T follicular helper cell (primary cell): ENCODE results near the gene FEM1B.

ENCODE experiments used
- DNase-seq: peaks from one replicate; pipeline ENCODE4 v3.0.0-alpha.2; 2020; ENCODE audit warnings: low read depth

The FEM1B gene

GRCh38 chr15:68326711-68327354 is 49.3 kb downstream of the FEM1B start:
- no peak for DNase-seq

- DNase-seq: no peak
Observed at GRCh38 chr15:68328443-68328842, 50.9 kb downstream of the FEM1B start.

DNA sequence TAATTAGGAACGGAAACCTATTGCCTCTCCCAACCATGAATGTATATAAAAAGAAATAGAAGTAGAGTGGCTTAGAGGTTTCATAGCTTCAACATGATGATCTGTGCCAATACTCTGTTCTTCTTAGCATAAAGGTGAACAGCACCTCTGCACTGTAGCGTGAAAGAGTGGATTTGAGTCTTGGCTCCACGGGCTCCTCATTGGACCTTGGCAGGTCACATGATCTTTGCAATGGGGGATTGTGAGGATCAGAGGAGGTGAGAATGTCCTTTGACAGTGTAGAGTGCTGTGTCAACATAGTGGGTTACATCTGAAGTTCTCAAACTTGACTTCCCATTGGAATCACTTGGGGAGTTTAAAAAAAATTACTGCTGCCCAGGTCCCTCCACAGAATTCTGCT is 51.4 kb downstream of the FEM1B start:
- DNase-seq: no peak

DNA sequence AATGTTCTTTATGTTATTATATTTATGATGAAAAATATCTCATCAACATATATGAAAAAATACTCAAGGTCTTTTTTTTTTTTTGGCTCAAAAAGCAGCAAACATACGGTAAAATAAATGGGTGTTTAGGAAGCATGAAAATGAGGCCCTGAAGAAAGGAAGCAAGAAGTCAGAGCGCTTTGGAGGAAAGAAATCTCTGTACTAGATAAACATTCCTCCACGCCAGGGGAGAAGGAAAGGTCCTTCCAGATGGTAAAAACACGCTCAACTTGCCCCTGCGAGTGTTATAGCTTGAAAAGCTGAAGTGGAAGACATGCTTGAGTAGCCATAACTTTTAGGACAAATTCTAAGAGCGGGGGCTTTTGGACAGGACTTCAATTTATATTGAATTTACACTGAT is 52.9 kb downstream of the FEM1B start:
- DNase-seq: no peak

GRCh38 chr15:68330901-68331300 is 53.4 kb downstream of the FEM1B start:
- DNase-seq: no peak

- DNase-seq: no peak
Observed at GRCh38 chr15:68332266-68332665, 54.7 kb downstream of the FEM1B start.

- no peak for DNase-seq
Observed at GRCh38 chr15:68333775-68334470, 56.4 kb downstream of the FEM1B start.

GRCh38 chr15:68334661-68335124 is 57.1 kb downstream of the FEM1B start:
- no peak for DNase-seq

GRCh38 chr15:68335251-68335650 is 57.7 kb downstream of the FEM1B start:
- no peak for DNase-seq

GRCh38 chr15:68335655-68336054 is 58.1 kb downstream of the FEM1B start:
- DNase-seq: no peak

DNA sequence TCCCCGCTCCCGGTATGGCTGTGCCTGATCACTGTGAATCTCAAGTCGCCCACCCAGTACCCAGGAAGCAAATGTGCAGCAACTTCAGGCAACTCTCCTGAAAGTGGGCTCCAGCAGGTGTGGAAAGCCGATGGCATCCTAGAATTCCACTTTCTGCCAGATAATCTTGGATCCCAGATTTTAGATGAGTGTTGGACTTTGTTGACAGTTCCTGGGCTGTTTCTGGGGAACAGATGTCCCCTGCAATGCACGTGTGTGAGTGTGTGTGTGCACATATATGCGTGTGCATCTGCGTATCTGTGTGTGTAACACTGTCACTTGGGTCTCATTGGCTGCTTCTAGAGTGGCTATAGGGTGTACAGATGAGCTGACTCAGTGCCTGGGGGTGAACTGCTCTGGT is 59.0 kb downstream of the FEM1B start:
- DNase-seq: no peak

GRCh38 chr15:68337826-68338225 is 60.3 kb downstream of the FEM1B start:
- no peak for DNase-seq

DNA sequence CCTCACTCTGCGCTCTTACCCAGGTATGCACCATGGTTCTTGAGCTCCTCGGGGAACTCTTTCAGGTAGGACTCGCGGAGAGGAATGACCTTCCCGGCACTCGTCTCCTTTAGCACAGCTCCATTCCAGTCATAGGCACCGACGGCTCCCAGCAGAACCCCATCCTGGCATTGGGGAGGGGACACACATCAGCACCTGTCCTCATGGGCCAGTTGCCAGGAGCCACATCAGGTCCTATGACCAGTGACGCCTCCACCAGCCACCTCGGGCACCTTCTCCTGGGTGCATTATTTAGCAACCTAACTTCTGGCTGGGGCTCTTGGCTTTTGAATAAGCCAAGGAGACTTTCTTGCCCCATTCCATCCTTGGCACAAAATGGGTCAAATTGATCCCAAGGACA is 61.9 kb downstream of the FEM1B start:
- no peak for DNase-seq

- DNase-seq: no peak
Observed at GRCh38 chr15:68340726-68341671, 63.5 kb downstream of the FEM1B start.

GRCh38 chr15:68341760-68342725 is 64.5 kb downstream of the FEM1B start:
- DNase-seq: no peak

DNA sequence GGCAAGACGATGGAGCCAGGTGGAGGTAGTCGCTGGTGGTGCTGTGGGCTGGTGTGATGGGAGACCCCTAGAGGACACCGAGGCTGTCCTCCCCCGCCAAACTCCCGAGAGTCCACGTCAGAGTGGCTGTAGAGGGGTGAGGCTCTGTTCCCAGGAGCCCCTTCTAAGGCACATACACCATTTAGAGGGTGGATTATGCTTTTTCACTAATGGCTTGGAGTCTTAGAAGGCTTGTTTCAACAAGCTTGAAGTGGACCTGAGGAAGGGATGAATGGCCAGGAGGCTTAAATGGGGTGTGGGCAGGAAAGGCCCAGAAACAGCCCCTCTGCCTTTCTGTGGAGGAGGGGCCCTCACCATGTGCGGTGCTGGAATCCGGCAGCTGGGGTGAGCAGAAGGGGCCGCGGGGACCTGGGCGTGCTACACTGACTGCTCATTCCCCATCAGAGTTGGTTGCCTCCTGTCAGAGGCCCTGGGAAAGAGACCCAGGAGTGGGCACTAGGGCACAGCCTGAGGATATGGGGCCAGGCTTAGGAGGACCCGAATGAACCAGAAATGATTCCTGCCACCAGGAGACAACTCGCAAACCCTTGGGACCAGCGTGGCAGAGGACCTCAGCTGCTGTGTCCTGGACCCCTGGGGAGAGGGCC is 66.2 kb downstream of the FEM1B start:
- no peak for DNase-seq

DNA sequence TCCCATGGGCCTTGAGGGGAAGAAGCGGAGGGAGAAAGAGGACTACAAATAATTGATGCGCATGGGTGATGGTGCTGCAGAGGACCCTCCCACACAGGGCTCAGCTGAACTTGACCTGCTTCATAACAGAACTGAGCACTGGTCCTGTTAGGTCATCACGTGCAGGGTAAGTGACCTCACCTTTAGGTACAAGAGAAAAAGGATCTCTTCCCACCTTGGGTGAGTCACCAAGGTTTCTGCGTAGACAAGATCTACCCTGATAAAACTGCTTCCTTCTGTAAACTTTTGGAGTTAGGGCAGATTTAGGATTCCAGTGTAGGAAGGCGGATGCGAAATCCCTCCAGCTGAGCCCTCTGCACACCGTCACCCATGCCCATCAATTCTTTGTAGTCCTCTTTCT is 67.1 kb downstream of the FEM1B start:
- DNase-seq: no peak
